CD4-positive, alpha-beta T cell treated with Interferon gamma for 1 hour (primary cell): ENCODE data around the gene RNF126.

Source experiments
- DNase-seq: peaks from one replicate; pipeline ENCODE4 v3.0.0-alpha.2; 2020

RNF126 gene

GRCh38 chr19:662207-662961 lies 630 bp downstream of the RNF126 start:
- peak; percentile 61 for DNase-seq

GRCh38 chr19:661427-662196 lies 1.4 kb downstream of the RNF126 start:
- peak; percentile 72 for DNase-seq

- DNase-seq = no peak
Measured at GRCh38 chr19:660793-661426, 2.1 kb downstream of the RNF126 start.

- peak; percentile 77 for DNase-seq
Measured at GRCh38 chr19:658916-659839, 3.8 kb downstream of the RNF126 start.

GRCh38 chr19:658059-658839 lies 4.8 kb downstream of the RNF126 start:
- no peak for DNase-seq

GRCh38 chr19:657611-658010 lies 5.4 kb downstream of the RNF126 start:
- no peak for DNase-seq

- DNase-seq = no peak
Measured at GRCh38 chr19:656751-657559, 6.1 kb downstream of the RNF126 start.

GRCh38 chr19:655691-656090 lies 7.3 kb downstream of the RNF126 start:
- DNase-seq = no peak

GRCh38 chr19:653425-653824 lies 9.6 kb downstream of the RNF126 start:
- no peak for DNase-seq

GRCh38 chr19:652467-653389 lies 10.3 kb downstream of the RNF126 start:
- DNase-seq = no peak

- no peak for DNase-seq
Measured at GRCh38 chr19:651991-652390, 11.0 kb downstream of the RNF126 start.

GRCh38 chr19:651114-651818 lies 11.7 kb downstream of the RNF126 start:
- DNase-seq = no peak

- DNase-seq = no peak
Measured at GRCh38 chr19:650121-650520, 12.9 kb downstream of the RNF126 start.

- no peak for DNase-seq
Measured at GRCh38 chr19:648904-649801, 13.9 kb downstream of the RNF126 start.

GRCh38 chr19:648305-648704 lies 14.7 kb downstream of the RNF126 start:
- no peak for DNase-seq

GRCh38 chr19:647566-648284 lies 15.3 kb downstream of the RNF126 start:
- no peak for DNase-seq
